GM12878 (cell line): ENCODE results near the gene GCDH. TPM values are rescaled to one million over a fixed set of nuclear protein-coding genes. Genes with fewer than 3 reads are reported as not detected.

Experiments
- ATF2 ChIP-seq: IDR thresholded peaks from 2 replicates; pipeline ENCODE4 v1.6.1; 2012; ENCODE audit warnings: low read length, inconsistent platforms
- ATF3 ChIP-seq: IDR thresholded peaks from 2 replicates; pipeline ENCODE4 v1.6.1; 2011; ENCODE audit warnings: low read depth, mild to moderate bottlenecking, low read length, moderate library complexity, borderline replicate concordance; ENCODE audit errors: extremely low read depth
- BRCA1 ChIP-seq: IDR thresholded peaks from 2 replicates; pipeline ENCODE4 v1.6.1; 2011; ENCODE audit warnings: low read depth, low read length, improper control_type of control experiment
- CBFB ChIP-seq: IDR thresholded peaks from 2 replicates; pipeline ENCODE4 v1.6.1; 2016; ENCODE audit warnings: antibody characterized with exemption, low read depth
- EGR1 ChIP-seq, 2 experiments: IDR thresholded peaks; 1 replicate in 1 of 2; 2 replicates in 1 of 2; pipeline ENCODE4 v1.6.1; 2011 to 2012; ENCODE audit warnings: low read depth in 2 of 2, low read length in 2 of 2, borderline replicate concordance in 1 of 2, mild to moderate bottlenecking in 1 of 2, moderate library complexity in 1 of 2
- ELK1 ChIP-seq: IDR thresholded peaks from 2 replicates; pipeline ENCODE4 v1.6.1; 2012; ENCODE audit warnings: low read depth, low read length, improper control_type of control experiment
- FOS ChIP-seq: IDR thresholded peaks from 3 replicates; pipeline ENCODE4 v1.6.1; 2011; ENCODE audit warnings: borderline replicate concordance; ENCODE audit not compliant: insufficient read length; ENCODE audit errors: extremely low read depth
- GATAD2B ChIP-seq: fragments of 450-650 bp; conservative IDR thresholded peaks from 2 replicates; pipeline ENCODE4 v1.6.1; 2017; ENCODE audit warnings: low read depth, mild to moderate bottlenecking, moderate library complexity
- HCFC1 ChIP-seq: fragments of 150-350 bp; IDR thresholded peaks from 2 replicates; pipeline ENCODE4 v1.6.1; 2014; ENCODE audit warnings: low read length
- HDAC6 ChIP-seq: fragments of 200-600 bp; sonication (generic); IDR thresholded peaks from one replicate; pipeline ENCODE4 v1.8.0; 2017; ENCODE audit warnings: antibody characterized with exemption; ENCODE audit not compliant: unreplicated experiment
- HDGF ChIP-seq: fragments of 450-650 bp; IDR thresholded peaks from 2 replicates; pipeline ENCODE4 v1.6.1; 2016; ENCODE audit warnings: antibody characterized with exemption
- IKZF2 ChIP-seq, 2 experiments: fragments of 450-650 bp; IDR thresholded peaks; 2 replicates each; pipeline ENCODE4 v1.6.1; 2017; ENCODE audit warnings: mild to moderate bottlenecking in 2 of 2, moderate library complexity in 2 of 2
- KLF5 ChIP-seq: fragments of 450-650 bp; IDR thresholded peaks from 2 replicates; pipeline ENCODE4 v1.6.1; 2014; ENCODE audit warnings: mild to moderate bottlenecking; ENCODE audit not compliant: partially characterized antibody
- MAX ChIP-seq: IDR thresholded peaks from 2 replicates; pipeline ENCODE4 v1.6.1; 2012; ENCODE audit warnings: low read depth, low read length, improper control_type of control experiment
- MXI1 ChIP-seq: fragments of 150-350 bp; IDR thresholded peaks from 2 replicates; pipeline ENCODE4 v1.6.1; 2011; ENCODE audit warnings: low read depth, mild to moderate bottlenecking, inconsistent platforms, low read length, improper control_type of control experiment
- PML ChIP-seq: IDR thresholded peaks from 2 replicates; pipeline ENCODE4 v1.6.1; 2012; ENCODE audit warnings: low read length, inconsistent platforms
- POLR2AphosphoS5 ChIP-seq: IDR thresholded peaks from 2 replicates; pipeline ENCODE4 v1.6.1; 2011; ENCODE audit warnings: mild to moderate bottlenecking, low read length, inconsistent platforms
- POU2F2 ChIP-seq: IDR thresholded peaks from 3 replicates; pipeline ENCODE4 v1.6.1; 2011; ENCODE audit warnings: low read depth, mild to moderate bottlenecking, low read length, borderline replicate concordance
- RB1 ChIP-seq: fragments of 450-650 bp; formaldehyde crosslinking; IDR thresholded peaks from 2 replicates; pipeline ENCODE4 v1.6.1; 2017; ENCODE audit warnings: mild to moderate bottlenecking, borderline replicate concordance
- RELA ChIP-seq: fragments of 450-650 bp; IDR thresholded peaks from 2 replicates; pipeline ENCODE4 v1.8.0; 2014; ENCODE audit warnings: borderline replicate concordance; ENCODE audit not compliant: partially characterized antibody
- SMC3 ChIP-seq: IDR thresholded peaks from 2 replicates; pipeline ENCODE4 v1.6.1; 2011; ENCODE audit warnings: low read length, improper control_type of control experiment, borderline replicate concordance
- SRF ChIP-seq, 2 experiments: IDR thresholded peaks; 2 replicates each; pipeline ENCODE4 v1.6.1; 2011; ENCODE audit warnings: low read depth in 2 of 2, low read length in 2 of 2, mild to moderate bottlenecking in 1 of 2, moderate library complexity in 1 of 2
- STAT3 ChIP-seq: IDR thresholded peaks from 2 replicates; pipeline ENCODE4 v1.6.1; 2011; ENCODE audit warnings: low read depth, low read length, improper control_type of control experiment
- USF1 ChIP-seq: IDR thresholded peaks from 2 replicates; pipeline ENCODE4 v1.6.1; 2011; ENCODE audit warnings: borderline replicate concordance, low read depth, mild to moderate bottlenecking, moderate library complexity, mixed read lengths, low read length; ENCODE audit not compliant: insufficient read depth; ENCODE audit errors: extremely low read length
- ZBED1 ChIP-seq: IDR thresholded peaks from 2 replicates; pipeline ENCODE4 v1.6.1; 2016; ENCODE audit warnings: borderline replicate concordance
- ZSCAN29 ChIP-seq: fragments of 450-650 bp; IDR thresholded peaks from 2 replicates; pipeline ENCODE4 v1.6.1; 2017; ENCODE audit warnings: mild to moderate bottlenecking, moderate library complexity
- polyA plus RNA-seq, 11 experiments: library from polyadenylated mRNA; depleted of rRNA in 4 of 11; unstranded in 6 of 11; stranded (reverse) in 5 of 11; fragments of >200 nt; fragmentation: Nextera tagmentation in 4 of 11; fragmentation: Illumina TruSeq in 1 of 11; extraction: Ambion mirVana in 4 of 11; extraction: Trizol in 1 of 11; gene quantifications; 1 replicate in 1 of 11; 2 replicates in 10 of 11; pipeline versions ENCODE4 v1.2.1 to v1.2.3, GENCODE V29; 2011 to 2016; ENCODE audit warnings: inconsistent platforms in 2 of 11, missing spikeins in 2 of 11, low read depth in 1 of 11
- total RNA-seq, 4 experiments: library from RNA; depleted of rRNA in 3 of 4; stranded (reverse); fragments of >200 nt in 3 of 4; fragmentation: Illumina TruSeq in 1 of 4; extraction: Trizol in 1 of 4; gene quantifications; 2 replicates each; pipeline versions ENCODE4 v1.2.1 to v1.2.3, GENCODE V29; 2013 to 2021

Gene GCDH
- total and polyA plus RNA-seq, 10 of the 15 experiments (the other 5 are each of a cell fraction or from before 2014, with no cell fraction given), result 4.2 to 69.4 (median 39.7) TPM

- TF ChIP-seq HCFC1 (0 out of 2 replicates have a peak, but pooled peaks have one; percentile 36), ZBED1 (peak; percentile 66; the same call in 1 of the 2 replicates), ATF3 (0 out of 2 replicates have a peak, but pooled peaks have one; percentile 31), CBFB (peak; percentile 65; the same call in 1 of the 2 replicates), STAT3 (no peak), RB1 (peak; percentile 54; the same call in 1 of the 2 replicates), ELK1 (no peak), USF1 (peak; percentile 90), MXI1 (peak; percentile 96), KLF5 (peak; percentile 54), MAX (peak; percentile 89), RELA (no peak), SMC3 (no peak), GATAD2B (peak; percentile 88), POU2F2 (peak; percentile 95), ZSCAN29 (no peak), FOS (peak; percentile 90), BRCA1 (0 out of 2 replicates have a peak, but pooled peaks have one; percentile 26), IKZF2 (IDR thresholded peaks at IDR 0.05) (no peak), POLR2AphosphoS5 (peak; percentile 100), HDAC6 (peak; percentile 80), ATF2 (no peak), SRF (IDR thresholded peaks at IDR 0.05; ENCODE audit: low read depth in 2 of 2, low read length in 2 of 2) (no peak), PML (peak; percentile 97), HDGF (peak; percentile 49; the same call in 1 of the 2 replicates), EGR1 (IDR thresholded peaks at IDR 0.05; ENCODE audit: borderline replicate concordance in 1 of 2, low read depth in 2 of 2, low read length in 2 of 2) (peak in 1 of 2 experiments; percentile 89; a peak in 2 of 3 replicates)
These were observed 47.2 kb downstream of the GCDH start, which contains the start of gene CALR (continued) for GRCh38 chr19:12937927-12938778.
